Left lung (tissue), 10 donors: ENCODE measurements around the gene OR2T27. TPM values are rescaled to one million over a fixed set of nuclear protein-coding genes. Genes with fewer than 3 reads are reported as not detected.
"Not testable (repeated sequence)": the region's sequence is repeated elsewhere in the genome, so short reads cannot be mapped to it uniquely, and the experiment has no call there.

Source experiments
- ATAC-seq: fragments of 200-7000 bp; cut with Tn5 transposase; one replicate; pipeline ENCODE4 v1.9.1; 2020; ENCODE audit warnings: moderate library complexity
- DNase-seq, 4 donors: peaks; one replicate each; pipeline ENCODE4 v3.0.0-alpha.2; 2013 to 2020
- H3K27ac ChIP-seq, 2 donors: fragments of 200-600 bp; sonication (generic) in 1 of 2; one replicate each; pipeline versions ENCODE4 v1.5.0 to v1.8.0; 2020 to 2021
- H3K27me3 ChIP-seq, 2 donors: fragments of 200-600 bp; sonication (generic) in 1 of 2; one replicate each; pipeline versions ENCODE4 v1.5.0 to v1.8.0; 2020 to 2021
- H3K36me3 ChIP-seq, 2 donors: fragments of 200-600 bp; sonication (generic) in 1 of 2; one replicate each; pipeline versions ENCODE4 v1.5.0 to v1.8.0; 2020 to 2021
- H3K4me1 ChIP-seq, 2 donors: fragments of 200-600 bp; one replicate each; pipeline ENCODE4 v1.8.0; 2021
- H3K4me3 ChIP-seq, 2 donors: fragments of 200-600 bp; sonication (generic) in 1 of 2; one replicate each; pipeline versions ENCODE4 v1.5.0 to v1.8.0; 2020 to 2021; ENCODE audit warnings: mild to moderate bottlenecking in 1 of 2
- H3K9me3 ChIP-seq, 2 donors: fragments of 200-600 bp; sonication (generic) in 1 of 2; one replicate each; pipeline versions ENCODE4 v1.5.0 to v1.8.0; 2020 to 2021
- CTCF ChIP-seq, 2 donors: fragments of 200-600 bp; sonication (generic) in 1 of 2; IDR thresholded peaks; one replicate each; pipeline versions ENCODE4 v1.5.0 to v1.8.0; 2021; ENCODE audit warnings: antibody characterized with exemption in 2 of 2
- intact Hi-C, 2 donors: fragments of 100-400 bp; cut with DNase I; formaldehyde crosslinking; loops; one replicate each; pipeline versions ENCODE4 v1.11.2 to v1.14.2; 2022
- polyA plus RNA-seq, 6 donors: library from polyadenylated mRNA; unstranded; fragments of 120-200 nt; gene quantifications; one replicate each; pipeline ENCODE4 v1.2.1, GENCODE V29; 2013; ENCODE audit not compliant: insufficient read length in 6 of 6
- total RNA-seq, 2 donors: library from RNA; stranded (reverse); fragmentation: NEBNext Ultra II Directional; extraction: Animal tissue kit (Norgen Biotek cat#: 25700); gene quantifications; one replicate each; pipeline ENCODE4 v1.2.1, GENCODE V29; 2021
- donor health status: DM: no; HTN: yes; CAD: no.
- donor health status: DM: no; HTN: no; CAD: no.

Gene OR2T27
- total and polyA plus RNA-seq, 8 donors = not detected

- no peak overlapping the region for H3K4me3 ChIP-seq
- peaks cover 0 to 5% of the 10 kb centered on the region in 2 donors for H3K27me3 ChIP-seq
- H3K4me1 ChIP-seq = no peaks in the 10 kb centered on the region
- H3K27ac ChIP-seq = no peak overlapping the region
- H3K36me3 ChIP-seq = no peaks in the 10 kb centered on the region
- H3K9me3 ChIP-seq = peaks cover 0 to 9% of the 10 kb centered on the region in 2 donors
- no peak for TF ChIP-seq CTCF (IDR thresholded peaks at IDR 0.05)
- DNase-seq (no peak), ATAC-seq (no peak)
- intact Hi-C loops = no loop called here
Measured at GRCh38 chr1:248686815-248687214, 31.5 kb upstream of the OR2T27 start.

GRCh38 chr1:248681651-248682050 lies 26.3 kb upstream of the OR2T27 start:
- DNase-seq (no peak), ATAC-seq (no peak)
- Histone ChIP-seq H3K27me3 (no peaks in the 10 kb centered on the region), H3K27ac (no peak overlapping the region), H3K9me3 (no peaks in the 10 kb centered on the region), H3K4me3 (no peak overlapping the region), H3K4me1 (no peaks in the 10 kb centered on the region), H3K36me3 (no peaks in the 10 kb centered on the region)
- TF ChIP-seq CTCF (IDR thresholded peaks at IDR 0.05) = no peak
- intact Hi-C loops = no loop called here

GRCh38 chr1:248670003-248670402 lies 14.7 kb upstream of the OR2T27 start:
- Histone ChIP-seq H3K4me1 (no peaks in the 10 kb centered on the region), H3K9me3 (peaks cover 0 to 20% of the 10 kb centered on the region in 2 donors), H3K4me3 (no peak overlapping the region), H3K27ac (no peak overlapping the region), H3K36me3 (no peaks in the 10 kb centered on the region), H3K27me3 (no peaks in the 10 kb centered on the region)
- no peak for ATAC-seq
- intact Hi-C loops = no loop called here
- no peak for TF ChIP-seq CTCF (IDR thresholded peaks at IDR 0.05)
- DNase-seq = no peak

GRCh38 chr1:248663453-248664328 lies 8.4 kb upstream of the OR2T27 start:
- intact Hi-C loops, DNase-seq, H3K27ac ChIP-seq, H3K9me3 ChIP-seq, H3K4me1 ChIP-seq, ATAC-seq, H3K36me3 ChIP-seq, H3K4me3 ChIP-seq, H3K27me3 ChIP-seq: not testable (repeated sequence)

- DNase-seq, H3K9me3 ChIP-seq, H3K27ac ChIP-seq, H3K27me3 ChIP-seq, H3K36me3 ChIP-seq, H3K4me3 ChIP-seq, intact Hi-C loops, ATAC-seq, H3K4me1 ChIP-seq: not testable (repeated sequence)
Measured at GRCh38 chr1:248656797-248657196, 1.5 kb upstream of the OR2T27 start.

- H3K9me3 ChIP-seq, H3K4me1 ChIP-seq, H3K36me3 ChIP-seq, H3K27ac ChIP-seq, DNase-seq, ATAC-seq, intact Hi-C loops, H3K4me3 ChIP-seq, H3K27me3 ChIP-seq: not testable (repeated sequence)
Measured at GRCh38 chr1:248648770-248649536, 6.4 kb downstream of the OR2T27 start.

GRCh38 chr1:248645178-248645577 lies 10.2 kb downstream of the OR2T27 start, which contains the start of gene OR2T35:
Gene OR2T35, minus strand, starts transcription at chr1:248645278. Its CDS starts 6,020 bp downstream, at chr1:248639258.
- ATAC-seq, H3K36me3 ChIP-seq, H3K27ac ChIP-seq, H3K4me1 ChIP-seq, H3K4me3 ChIP-seq, DNase-seq, H3K9me3 ChIP-seq, intact Hi-C loops, H3K27me3 ChIP-seq: not testable (repeated sequence)

- H3K27me3 ChIP-seq, H3K27ac ChIP-seq, intact Hi-C loops, H3K4me3 ChIP-seq, H3K9me3 ChIP-seq, H3K4me1 ChIP-seq, H3K36me3 ChIP-seq, ATAC-seq, DNase-seq: not testable (repeated sequence)
Measured at GRCh38 chr1:248642971-248643651, 12.2 kb downstream of the OR2T27 start.

GRCh38 chr1:248641583-248641982 lies 13.7 kb downstream of the OR2T27 start:
- DNase-seq, H3K27me3 ChIP-seq, H3K9me3 ChIP-seq, H3K4me3 ChIP-seq, ATAC-seq, H3K27ac ChIP-seq, H3K4me1 ChIP-seq, intact Hi-C loops, H3K36me3 ChIP-seq: not testable (repeated sequence)
